Bronchial epithelial cell (primary cell): Measurements from ENCODE around the gene PDE6H. TPM values are rescaled to one million over a fixed set of nuclear protein-coding genes. Genes with fewer than 3 reads are reported as not detected.

ENCODE experiments used
- DNase-seq: peaks from one replicate; pipeline ENCODE4 v3.0.0-alpha.2; 2010; ENCODE audit warnings: low read depth
- FAIRE-seq: peaks from 2 replicates; lab custom pipeline; 2011; peaks lifted over from hg19 to GRCh38; lab: Jason Lieb, UNC
- H3K27me3 ChIP-seq: 2 replicates; pipeline ENCODE4 v1.5.1; 2011; ENCODE audit warnings: low read length; ENCODE audit not compliant: control insufficient read depth, insufficient read depth
- H3K36me3 ChIP-seq: 2 replicates; pipeline ENCODE4 v1.5.1; 2011; ENCODE audit warnings: low read length; ENCODE audit not compliant: control insufficient read depth, insufficient read depth
- H3K4me3 ChIP-seq: 2 replicates; pipeline ENCODE4 v1.5.1; 2011; ENCODE audit warnings: mild to moderate bottlenecking, low read depth, low read length, control low read depth
- total RNA-seq: library from RNA; depleted of rRNA; stranded (reverse); fragments of >200 nt; gene quantifications from 2 replicates; pipeline ENCODE4 v1.2.1, GENCODE V29; 2014
- TF ChIP-seq, protein P1 (sequence below): IDR thresholded peaks from 2 replicates; pipeline ENCODE4 v1.5.1; 2011; ENCODE audit warnings: mild to moderate bottlenecking, moderate library complexity, low read length, control low read depth, inconsistent platforms; ENCODE audit not compliant: insufficient read depth, severe bottlenecking

The PDE6H gene
- total RNA-seq, 1 donor from 2014 or later, result not detected

DNA sequence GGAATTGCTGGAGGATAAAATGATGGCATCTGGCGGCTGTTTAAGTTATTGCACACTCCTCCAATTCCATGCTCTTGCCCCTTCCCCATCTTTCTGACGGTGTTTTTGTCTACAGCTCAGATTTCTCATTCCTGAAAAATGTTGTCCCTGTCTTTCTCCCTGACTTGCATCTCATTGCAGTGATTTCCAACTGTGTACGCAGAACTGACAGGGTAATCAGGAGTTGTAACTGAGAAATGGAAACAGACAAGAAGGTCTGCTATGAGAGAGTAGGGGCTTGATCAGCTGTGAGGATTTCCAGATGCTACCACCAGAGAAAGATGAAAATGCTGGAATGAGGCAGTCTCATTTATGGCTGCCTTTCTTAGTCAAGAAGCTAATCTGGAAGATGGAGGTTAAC, 35.8 kb upstream of the PDE6H start:
- Histone ChIP-seq H3K27me3 (no peaks in the 10 kb centered on the region), H3K36me3 (no peaks in the 10 kb centered on the region), H3K4me3 (no peak overlapping the region)
- TF ChIP-seq, protein P1, sequence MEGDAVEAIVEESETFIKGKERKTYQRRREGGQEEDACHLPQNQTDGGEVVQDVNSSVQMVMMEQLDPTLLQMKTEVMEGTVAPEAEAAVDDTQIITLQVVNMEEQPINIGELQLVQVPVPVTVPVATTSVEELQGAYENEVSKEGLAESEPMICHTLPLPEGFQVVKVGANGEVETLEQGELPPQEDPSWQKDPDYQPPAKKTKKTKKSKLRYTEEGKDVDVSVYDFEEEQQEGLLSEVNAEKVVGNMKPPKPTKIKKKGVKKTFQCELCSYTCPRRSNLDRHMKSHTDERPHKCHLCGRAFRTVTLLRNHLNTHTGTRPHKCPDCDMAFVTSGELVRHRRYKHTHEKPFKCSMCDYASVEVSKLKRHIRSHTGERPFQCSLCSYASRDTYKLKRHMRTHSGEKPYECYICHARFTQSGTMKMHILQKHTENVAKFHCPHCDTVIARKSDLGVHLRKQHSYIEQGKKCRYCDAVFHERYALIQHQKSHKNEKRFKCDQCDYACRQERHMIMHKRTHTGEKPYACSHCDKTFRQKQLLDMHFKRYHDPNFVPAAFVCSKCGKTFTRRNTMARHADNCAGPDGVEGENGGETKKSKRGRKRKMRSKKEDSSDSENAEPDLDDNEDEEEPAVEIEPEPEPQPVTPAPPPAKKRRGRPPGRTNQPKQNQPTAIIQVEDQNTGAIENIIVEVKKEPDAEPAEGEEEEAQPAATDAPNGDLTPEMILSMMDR, result no peak
- FAIRE-seq, result no peak
- no peak for DNase-seq

DNA sequence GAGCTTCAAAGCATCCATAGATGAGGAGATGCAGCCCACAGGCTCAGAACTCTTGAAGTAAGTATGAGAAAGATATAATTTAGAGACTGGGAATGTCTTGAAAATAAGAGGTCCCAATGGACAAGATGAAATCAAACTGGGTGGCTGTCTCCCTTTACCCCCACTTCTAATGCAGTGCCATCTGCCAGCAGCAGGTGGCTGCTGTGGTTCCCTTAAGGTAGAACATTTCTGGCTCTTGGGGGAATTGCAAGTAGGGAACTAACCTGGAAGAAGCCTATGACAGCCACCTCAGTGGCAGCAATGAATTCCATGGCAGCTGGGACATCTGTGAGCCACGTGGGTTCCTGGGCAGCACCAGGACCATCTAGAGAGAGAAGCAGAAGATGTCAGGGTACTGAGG, 35.2 kb upstream of the PDE6H start:
- TF ChIP-seq, protein P1, result no peak
- DNase-seq (no peak), FAIRE-seq (no peak)
- H3K36me3 ChIP-seq, result no peaks in the 10 kb centered on the region
- no peaks in the 10 kb centered on the region for H3K27me3 ChIP-seq
- no peak overlapping the region for H3K4me3 ChIP-seq

GRCh38 chr12:14938301-14938700, 34.5 kb upstream of the PDE6H start, which contains the start of gene ERP27:
Gene ERP27 (minus strand): TSS chr12:14938537. CDS start chr12:14938508, 29 bp downstream.
- DNase-seq (no peak), FAIRE-seq (no peak)
- no peaks in the 10 kb centered on the region for H3K36me3 ChIP-seq
- TF ChIP-seq, protein P1, result no peak
- H3K27me3 ChIP-seq, result no peaks in the 10 kb centered on the region
- H3K4me3 ChIP-seq, result no peak within 1 kb of the TSS

DNA sequence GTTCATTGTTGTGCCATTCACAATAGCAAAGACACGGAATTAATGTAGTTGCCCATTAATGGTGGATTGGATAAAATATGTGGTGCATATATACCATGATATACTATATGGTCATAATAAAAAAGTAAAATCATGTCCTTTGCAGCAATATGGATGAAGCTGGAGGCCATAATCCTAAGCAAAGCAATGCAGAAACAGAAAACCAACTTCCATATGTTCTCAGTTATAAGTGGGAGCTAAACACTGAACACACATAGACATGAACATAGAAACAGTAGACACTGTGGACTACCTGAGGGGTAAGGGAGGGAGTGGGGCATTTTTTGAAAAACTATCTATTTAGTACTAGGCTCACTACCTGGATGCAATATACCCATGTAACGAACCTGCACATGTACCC, 31.5 kb upstream of the PDE6H start:
- Histone ChIP-seq H3K4me3 (no peak overlapping the region), H3K36me3 (no peaks in the 10 kb centered on the region), H3K27me3 (no peaks in the 10 kb centered on the region)
- DNase-seq (no peak), FAIRE-seq (no peak)
- TF ChIP-seq, protein P1, result no peak

DNA sequence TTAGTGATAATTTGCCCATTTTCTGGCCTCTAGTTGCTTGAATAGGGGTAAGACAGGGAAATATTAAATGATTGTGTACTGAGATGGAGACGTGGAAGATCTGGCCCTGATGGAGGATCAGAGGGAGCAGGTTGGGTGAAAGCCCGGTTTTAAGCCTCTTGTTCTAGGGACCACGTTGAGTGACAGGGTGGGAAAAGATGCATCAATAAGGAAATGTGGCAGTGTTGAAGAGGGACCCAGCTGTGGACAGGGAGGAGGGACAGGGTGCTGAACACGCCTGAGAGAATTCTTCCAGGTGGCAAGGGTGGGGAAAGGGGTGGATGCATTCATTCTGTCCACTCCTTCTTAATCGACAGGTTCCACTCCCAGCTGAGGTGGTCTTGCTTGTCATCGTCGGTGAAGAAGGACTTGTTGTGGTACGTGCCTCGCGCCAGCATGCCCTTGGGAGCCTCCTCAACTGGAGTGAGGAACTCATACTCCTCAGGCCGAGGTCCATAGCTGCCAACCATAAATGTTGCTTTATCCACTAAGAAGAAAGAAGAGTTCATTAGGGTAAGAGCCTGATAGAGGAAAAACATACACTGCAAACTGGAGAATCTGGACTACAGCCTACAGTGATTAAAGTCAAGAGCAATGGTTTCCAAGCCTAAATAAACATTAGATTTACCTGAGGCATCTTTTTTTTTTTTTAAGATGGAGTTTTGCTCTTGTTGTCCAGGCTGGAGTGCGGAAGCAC, 30.5 kb upstream of the PDE6H start:
- no peaks in the 10 kb centered on the region for H3K27me3 ChIP-seq
- FAIRE-seq (peak; percentile 60), DNase-seq (no peak)
- TF ChIP-seq, protein P1, result no peak
- H3K4me3 ChIP-seq, result no peak overlapping the region
- no peaks in the 10 kb centered on the region for H3K36me3 ChIP-seq
